WERI-Rb-1 (cell line): ENCODE measurements around the gene RTN4.

Experiments
- DNase-seq: peaks from one replicate; pipeline ENCODE4 v3.0.0-alpha.2; 2020
- H3K27ac ChIP-seq: fragments of 250-450 bp; sonication (Bioruptor Pico); 2 replicates; pipeline ENCODE4 v1.5.1; 2020; ENCODE audit warnings: mild to moderate bottlenecking, moderate library complexity
- H3K27me3 ChIP-seq: fragments of 250-450 bp; sonication (Bioruptor Pico); 2 replicates; pipeline ENCODE4 v1.5.1; 2021; ENCODE audit warnings: mild to moderate bottlenecking, low read depth, moderate library complexity; ENCODE audit not compliant: insufficient read depth, severe bottlenecking
- H3K36me3 ChIP-seq: fragments of 250-450 bp; sonication (Bioruptor Pico); 2 replicates; pipeline ENCODE4 v1.5.1; 2020; ENCODE audit warnings: mild to moderate bottlenecking, moderate library complexity
- H3K4me3 ChIP-seq: 2 replicates; pipeline ENCODE4 v1.5.1; 2011; ENCODE audit warnings: low read depth, mild to moderate bottlenecking, control low read depth, low read length
- H3K9me3 ChIP-seq: fragments of 250-450 bp; sonication (Bioruptor Pico); 2 replicates; pipeline ENCODE4 v1.5.1; 2021; ENCODE audit warnings: mild to moderate bottlenecking, moderate library complexity; ENCODE audit not compliant: severe bottlenecking
- TF ChIP-seq, protein P1 (sequence below): IDR thresholded peaks from 2 replicates; pipeline ENCODE4 v1.5.1; 2011; ENCODE audit warnings: low read depth, mild to moderate bottlenecking, control low read depth, inconsistent platforms, low read length

The RTN4 gene

DNA sequence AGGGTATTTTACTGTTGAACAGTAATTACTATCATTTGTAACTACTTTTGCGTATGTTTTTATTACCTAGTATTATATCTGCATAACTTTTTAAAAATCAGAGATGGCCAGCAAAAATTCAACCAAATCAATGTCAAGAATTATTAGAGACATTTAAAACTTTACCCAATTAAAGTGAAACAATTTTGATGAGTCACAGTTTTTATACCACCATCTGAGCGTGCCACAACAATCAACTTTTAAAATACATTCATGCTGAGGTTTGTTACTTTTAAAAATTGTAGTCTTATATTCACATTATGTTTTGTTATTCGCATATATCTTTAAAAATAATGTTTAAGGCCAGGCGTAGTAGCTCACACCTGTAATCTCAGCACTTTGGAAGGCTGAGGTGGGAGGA, 114.9 kb downstream of the RTN4 start:
- no peak overlapping the region for H3K27ac ChIP-seq
- no peaks in the 10 kb centered on the region for H3K27me3 ChIP-seq
- H3K9me3 ChIP-seq = no peaks in the 10 kb centered on the region
- TF ChIP-seq, protein P1, sequence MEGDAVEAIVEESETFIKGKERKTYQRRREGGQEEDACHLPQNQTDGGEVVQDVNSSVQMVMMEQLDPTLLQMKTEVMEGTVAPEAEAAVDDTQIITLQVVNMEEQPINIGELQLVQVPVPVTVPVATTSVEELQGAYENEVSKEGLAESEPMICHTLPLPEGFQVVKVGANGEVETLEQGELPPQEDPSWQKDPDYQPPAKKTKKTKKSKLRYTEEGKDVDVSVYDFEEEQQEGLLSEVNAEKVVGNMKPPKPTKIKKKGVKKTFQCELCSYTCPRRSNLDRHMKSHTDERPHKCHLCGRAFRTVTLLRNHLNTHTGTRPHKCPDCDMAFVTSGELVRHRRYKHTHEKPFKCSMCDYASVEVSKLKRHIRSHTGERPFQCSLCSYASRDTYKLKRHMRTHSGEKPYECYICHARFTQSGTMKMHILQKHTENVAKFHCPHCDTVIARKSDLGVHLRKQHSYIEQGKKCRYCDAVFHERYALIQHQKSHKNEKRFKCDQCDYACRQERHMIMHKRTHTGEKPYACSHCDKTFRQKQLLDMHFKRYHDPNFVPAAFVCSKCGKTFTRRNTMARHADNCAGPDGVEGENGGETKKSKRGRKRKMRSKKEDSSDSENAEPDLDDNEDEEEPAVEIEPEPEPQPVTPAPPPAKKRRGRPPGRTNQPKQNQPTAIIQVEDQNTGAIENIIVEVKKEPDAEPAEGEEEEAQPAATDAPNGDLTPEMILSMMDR = no peak
- no peak overlapping the region for H3K4me3 ChIP-seq
- DNase-seq = no peak
- H3K36me3 ChIP-seq = no peaks in the 10 kb centered on the region

DNA sequence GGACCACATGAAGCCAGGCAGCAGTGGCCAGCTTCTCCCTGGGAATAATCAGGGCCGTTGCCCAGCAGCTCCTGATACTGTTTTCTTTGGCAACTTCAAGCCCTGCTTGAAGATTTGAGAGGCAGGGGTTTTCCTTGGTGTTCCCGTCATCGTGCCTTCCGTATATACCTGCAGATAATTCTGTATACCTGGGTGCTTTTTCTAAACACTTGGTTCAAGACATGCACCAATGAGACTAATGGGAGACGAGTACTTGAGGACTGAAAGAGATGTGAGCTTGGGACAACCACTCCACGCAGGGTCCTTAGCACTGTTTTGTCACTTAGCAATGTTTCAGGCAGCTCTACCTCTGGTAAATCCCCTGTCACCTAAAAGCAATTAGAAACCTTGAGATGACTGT, 118.8 kb downstream of the RTN4 start:
- H3K36me3 ChIP-seq = no peaks in the 10 kb centered on the region
- DNase-seq = no peak
- no peaks in the 10 kb centered on the region for H3K27me3 ChIP-seq
- no peak overlapping the region for H3K4me3 ChIP-seq
- TF ChIP-seq, protein P1 = no peak
- peaks cover 7% of the 10 kb centered on the region for H3K9me3 ChIP-seq
- no peak overlapping the region for H3K27ac ChIP-seq

DNA sequence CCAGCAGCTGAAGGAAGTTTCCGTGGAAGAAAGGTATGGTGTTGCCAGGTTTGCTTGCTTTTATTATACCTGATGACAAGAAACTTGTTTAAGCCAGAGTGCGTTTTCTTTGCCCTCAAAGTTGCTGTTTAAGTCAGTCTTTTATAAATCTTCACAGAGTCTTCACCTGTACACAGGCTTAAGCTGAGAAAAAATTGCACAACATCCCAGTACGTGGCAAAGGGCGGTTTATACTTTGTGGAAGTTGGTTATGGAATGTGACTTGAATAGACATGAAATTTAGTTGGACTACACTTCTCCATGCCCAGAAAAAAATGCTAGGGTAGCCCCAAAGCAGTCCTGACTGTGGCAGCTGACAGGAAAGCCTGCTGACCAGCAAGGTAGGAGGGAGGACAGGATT, 121.5 kb downstream of the RTN4 start:
- H3K9me3 ChIP-seq = peaks cover 7% of the 10 kb centered on the region
- TF ChIP-seq, protein P1 = no peak
- no peak overlapping the region for H3K4me3 ChIP-seq
- no peaks in the 10 kb centered on the region for H3K36me3 ChIP-seq
- no peak for DNase-seq
- no peaks in the 10 kb centered on the region for H3K27me3 ChIP-seq
- H3K27ac ChIP-seq = no peak overlapping the region

- Histone ChIP-seq H3K4me3 (no peak overlapping the region), H3K36me3 (no peaks in the 10 kb centered on the region), H3K9me3 (peaks cover 7% of the 10 kb centered on the region), H3K27me3 (no peaks in the 10 kb centered on the region), H3K27ac (no peak overlapping the region)
- TF ChIP-seq, protein P1 = no peak
- DNase-seq = no peak
Measured at GRCh38 chr2:54927751-54928615, 122.3 kb downstream of the RTN4 start.

DNA sequence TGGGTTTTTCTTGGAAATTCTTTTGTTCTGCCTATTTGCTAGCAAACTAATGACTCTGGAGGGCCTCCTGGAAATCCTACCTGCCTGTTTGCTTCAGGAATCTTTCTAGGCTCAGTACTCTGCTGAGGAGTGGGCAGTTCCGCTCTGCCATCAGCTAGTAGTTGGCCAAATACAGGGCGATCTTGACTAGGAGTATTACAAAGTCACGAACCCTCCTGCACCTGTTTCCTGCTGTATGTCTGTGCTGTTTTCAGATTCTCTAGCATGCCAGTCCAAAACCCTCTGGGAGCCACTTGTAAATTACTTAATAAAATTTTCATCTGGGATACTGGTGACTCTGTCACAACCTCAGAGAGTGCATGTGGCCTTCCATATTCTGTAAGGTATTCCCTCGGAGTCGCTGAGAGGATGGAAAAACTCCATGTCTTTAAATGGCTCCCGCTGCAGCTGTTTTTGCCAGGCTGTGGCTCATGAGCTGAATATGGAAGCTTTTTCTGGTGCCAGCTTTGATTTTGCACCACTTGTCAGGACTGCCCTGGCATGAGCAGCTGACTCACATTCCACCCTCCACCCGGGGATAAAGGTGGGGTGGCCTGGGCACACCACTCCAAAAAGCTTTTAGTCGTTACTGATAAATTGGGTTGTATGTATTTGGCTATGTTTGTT, 123.0 kb downstream of the RTN4 start:
- no peak for DNase-seq
- Histone ChIP-seq H3K27ac (no peak overlapping the region), H3K4me3 (no peak overlapping the region), H3K9me3 (peaks cover 7% of the 10 kb centered on the region), H3K36me3 (no peaks in the 10 kb centered on the region), H3K27me3 (no peaks in the 10 kb centered on the region)
- TF ChIP-seq, protein P1 = no peak
